ENCODE results near the gene KCND2.

DNA sequence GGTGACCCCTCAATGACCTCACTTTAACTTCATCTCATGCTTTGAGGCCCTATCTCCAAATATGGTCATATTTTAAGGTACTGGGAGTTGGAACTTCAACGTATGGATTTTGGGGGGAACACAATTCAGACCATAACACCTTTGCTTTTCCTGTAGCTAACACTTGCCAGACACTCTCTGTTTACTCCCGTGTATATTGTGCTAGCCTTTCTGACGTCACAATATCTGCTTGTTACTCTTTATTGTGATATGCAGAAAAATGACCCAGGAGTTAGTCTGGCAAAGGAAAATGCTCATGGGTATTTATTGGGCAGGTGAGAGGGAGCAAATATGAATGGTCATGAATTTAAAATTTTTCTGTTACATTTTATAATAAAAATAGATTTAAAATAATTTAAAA is 45.7 kb upstream of the KCND2 start:
- TF ChIP-seq, protein P1, sequence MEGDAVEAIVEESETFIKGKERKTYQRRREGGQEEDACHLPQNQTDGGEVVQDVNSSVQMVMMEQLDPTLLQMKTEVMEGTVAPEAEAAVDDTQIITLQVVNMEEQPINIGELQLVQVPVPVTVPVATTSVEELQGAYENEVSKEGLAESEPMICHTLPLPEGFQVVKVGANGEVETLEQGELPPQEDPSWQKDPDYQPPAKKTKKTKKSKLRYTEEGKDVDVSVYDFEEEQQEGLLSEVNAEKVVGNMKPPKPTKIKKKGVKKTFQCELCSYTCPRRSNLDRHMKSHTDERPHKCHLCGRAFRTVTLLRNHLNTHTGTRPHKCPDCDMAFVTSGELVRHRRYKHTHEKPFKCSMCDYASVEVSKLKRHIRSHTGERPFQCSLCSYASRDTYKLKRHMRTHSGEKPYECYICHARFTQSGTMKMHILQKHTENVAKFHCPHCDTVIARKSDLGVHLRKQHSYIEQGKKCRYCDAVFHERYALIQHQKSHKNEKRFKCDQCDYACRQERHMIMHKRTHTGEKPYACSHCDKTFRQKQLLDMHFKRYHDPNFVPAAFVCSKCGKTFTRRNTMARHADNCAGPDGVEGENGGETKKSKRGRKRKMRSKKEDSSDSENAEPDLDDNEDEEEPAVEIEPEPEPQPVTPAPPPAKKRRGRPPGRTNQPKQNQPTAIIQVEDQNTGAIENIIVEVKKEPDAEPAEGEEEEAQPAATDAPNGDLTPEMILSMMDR (IDR thresholded peaks at IDR 0.05) = no peak
- no peak for TF ChIP-seq EP300 (IDR thresholded peaks at IDR 0.05)
- TF ChIP-seq POLR2A (IDR thresholded peaks at IDR 0.05) = no peak

Data from tibial nerve (tissue), 4 donors.